Activated CD4-positive, alpha-beta memory T cell treated with anti-CD3 and anti-CD28 coated beads, Interleukin-2, amount 10 ng/mL, durations not matched to agents 7 days and 5 days (primary cell): ENCODE results near the gene LENEP. TPM values are rescaled to one million over a fixed set of nuclear protein-coding genes. Genes with fewer than 3 reads are reported as not detected.

Experiments used
- CTCF ChIA-PET: fragments of 350-600 bp; sonication (Branson Sonifier 250); formaldehyde crosslinking; loops from one replicate; lab custom pipeline; 2021; ENCODE audit warnings: antibody characterized with exemption, inconsistent platforms; lab: Charles Lee
- POLR2A ChIA-PET: fragments of 350-600 bp; sonication (Branson Sonifier 250); formaldehyde crosslinking; loops from one replicate; lab custom pipeline; 2021; ENCODE audit warnings: antibody characterized with exemption; lab: Charles Lee
- DNase-seq: peaks from one replicate; pipeline ENCODE4 v3.0.0-alpha.2; 2020
- H3K27ac Mint-ChIP-seq: one replicate; pipeline ENCODE4 v1.8.0; 2021; ENCODE audit warnings: mild to moderate bottlenecking, mixed read lengths
- H3K27me3 Mint-ChIP-seq: one replicate; pipeline ENCODE4 v1.8.0; 2021; ENCODE audit warnings: mixed read lengths
- H3K36me3 Mint-ChIP-seq: one replicate; pipeline ENCODE4 v1.8.0; 2021; ENCODE audit warnings: low read depth, mixed read lengths
- H3K4me1 Mint-ChIP-seq: one replicate; pipeline ENCODE4 v1.8.0; 2021; ENCODE audit warnings: mixed read lengths
- H3K4me3 Mint-ChIP-seq: one replicate; pipeline ENCODE4 v1.8.0; 2021; ENCODE audit warnings: mild to moderate bottlenecking, mixed read lengths
- H3K9me3 Mint-ChIP-seq: one replicate; pipeline ENCODE4 v1.8.0; 2021; ENCODE audit warnings: mixed read lengths
- total RNA-seq, 2 experiments: library from RNA; stranded (reverse); gene quantifications; one replicate each; pipeline ENCODE4 v1.2.3, GENCODE V29; 2021

The LENEP gene
- 1 to 10 TPM in 1 of 2 experiments, under 1 TPM in 1; 0.35 to 1.2 TPM for total RNA-seq

DNA sequence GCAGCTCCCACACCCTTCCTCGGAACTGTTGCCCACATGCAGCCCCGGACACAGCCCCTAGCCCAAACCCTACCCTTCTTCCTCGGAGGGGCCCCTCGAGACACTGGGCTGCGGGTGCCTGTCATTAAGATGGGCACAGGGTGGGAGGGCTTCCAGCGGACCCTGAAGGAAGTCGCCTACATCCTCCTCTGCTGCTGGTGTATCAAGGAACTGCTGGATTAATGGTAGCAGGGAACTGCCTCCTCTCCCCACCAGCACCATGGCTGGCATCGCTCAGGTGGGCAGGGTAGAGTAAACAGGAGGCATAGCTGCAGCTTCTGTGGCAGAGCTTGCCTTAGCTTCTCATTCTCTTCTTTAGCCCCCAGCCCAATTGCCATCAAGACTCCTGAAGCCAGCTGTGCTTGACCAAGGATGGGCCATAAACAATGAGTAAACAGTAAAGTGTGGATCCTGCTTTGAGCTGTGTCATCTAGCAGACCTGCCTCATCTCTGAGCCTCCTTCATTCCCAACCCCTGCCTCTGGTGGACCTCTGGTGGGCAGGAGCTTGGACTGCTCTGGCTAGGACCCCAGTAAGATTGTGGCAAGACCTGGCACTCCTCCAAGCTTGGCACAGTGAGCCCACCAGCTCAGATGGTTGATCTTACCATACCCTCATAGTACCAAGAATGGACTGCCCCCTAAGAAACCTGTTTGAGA, at the start of gene LENEP:
TSS of gene LENEP (plus strand) at position 15 of the 697 bp plus-strand sequence. CDS start at position 37, 22 bp downstream.
- H3K27me3 Mint-ChIP-seq, result no peaks in the 10 kb centered on the region
- POLR2A ChIA-PET, result interaction anchor here (0.7 to 13.2 kb wide), 9 partner anchors 9 to 78 kb away, joined by 3 to 203 read pairs (median 4); partner anchors contain the start of genes CKS1B, FLAD1, PBXIP1 and PMVK

GRCh38 chr1:154943649-154944400, 49.6 kb upstream of the LENEP start:
- Mint-ChIP-seq H3K4me3 (peak overlapping the region; percentile 63), H3K27me3 (no peaks in the 10 kb centered on the region), H3K36me3 (peaks cover 34% of the 10 kb centered on the region), H3K9me3 (no peaks in the 10 kb centered on the region), H3K4me1 (peaks cover 67% of the 10 kb centered on the region), H3K27ac (peak overlapping the region; percentile 96)
- DNase-seq, result peak; percentile 53
- ChIA-PET POLR2A (interaction anchor here (0.8 to 1.4 kb wide), 3 partner anchors 7 to 320 kb away, joined by 3 to 4 read pairs (median 3); partner anchors contain the start of gene PMVK), CTCF (interaction anchor here (0.7 to 1.7 kb wide), 12 partner anchors 16 to 512 kb away, joined by 3 to 11 read pairs (median 4); partner anchors contain the start of gene SHC1)

More for the DNA sequence above, at the start of gene LENEP:
- Mint-ChIP-seq H3K27ac (no peak within 1 kb of the TSS), H3K9me3 (no peaks in the 10 kb centered on the region), H3K4me3 (no peak within 1 kb of the TSS), H3K4me1 (peaks cover 22% of the 10 kb centered on the region), H3K36me3 (peaks cover 19% of the 10 kb centered on the region)
- no peak for DNase-seq
- CTCF ChIA-PET, result interaction anchor here (0.9 to 11.4 kb wide), 5 partner anchors 22 to 98 kb away, joined by 3 to 139 read pairs (median 4); partner anchors contain the start of gene PYGO2

GRCh38 chr1:154944401-154945159, 48.8 kb upstream of the LENEP start:
- CTCF ChIA-PET, result interaction anchor here (0.6 to 1.7 kb wide), 14 partner anchors 9 to 465 kb away, joined by 3 to 11 read pairs (median 3); partner anchors contain the start of gene SHC1
- Mint-ChIP-seq H3K9me3 (no peaks in the 10 kb centered on the region), H3K36me3 (peaks cover 39% of the 10 kb centered on the region), H3K27ac (peak overlapping the region; percentile 96), H3K4me3 (no peak overlapping the region), H3K27me3 (no peaks in the 10 kb centered on the region), H3K4me1 (peaks cover 62% of the 10 kb centered on the region)
- DNase-seq, result no peak
- POLR2A ChIA-PET, result interaction anchor here (0.8 to 2.6 kb wide), 5 partner anchors 8 to 320 kb away, joined by 3 to 17 read pairs (median 4); partner anchors contain the start of gene PMVK

- H3K27ac Mint-ChIP-seq, result no peak overlapping the region
- H3K4me3 Mint-ChIP-seq, result no peak overlapping the region
- peaks cover 59% of the 10 kb centered on the region for H3K4me1 Mint-ChIP-seq
- no peaks in the 10 kb centered on the region for H3K9me3 Mint-ChIP-seq
- DNase-seq, result no peak
- peaks cover 41% of the 10 kb centered on the region for H3K36me3 Mint-ChIP-seq
- POLR2A ChIA-PET, result interaction anchor here (1.1 to 2.6 kb wide), 6 partner anchors 9 to 105 kb away, joined by 3 to 17 read pairs (median 4); partner anchors contain the start of genes CKS1B and PMVK
- CTCF ChIA-PET, result interaction anchor here (0.8 to 1.4 kb wide), 5 partner anchors 10 to 386 kb away, joined by 3 to 4 read pairs (median 3); partner anchors contain the start of genes PBXIP1 and SHC1
- no peaks in the 10 kb centered on the region for H3K27me3 Mint-ChIP-seq
Measured at GRCh38 chr1:154945160-154945961, 48.0 kb upstream of the LENEP start.

DNA sequence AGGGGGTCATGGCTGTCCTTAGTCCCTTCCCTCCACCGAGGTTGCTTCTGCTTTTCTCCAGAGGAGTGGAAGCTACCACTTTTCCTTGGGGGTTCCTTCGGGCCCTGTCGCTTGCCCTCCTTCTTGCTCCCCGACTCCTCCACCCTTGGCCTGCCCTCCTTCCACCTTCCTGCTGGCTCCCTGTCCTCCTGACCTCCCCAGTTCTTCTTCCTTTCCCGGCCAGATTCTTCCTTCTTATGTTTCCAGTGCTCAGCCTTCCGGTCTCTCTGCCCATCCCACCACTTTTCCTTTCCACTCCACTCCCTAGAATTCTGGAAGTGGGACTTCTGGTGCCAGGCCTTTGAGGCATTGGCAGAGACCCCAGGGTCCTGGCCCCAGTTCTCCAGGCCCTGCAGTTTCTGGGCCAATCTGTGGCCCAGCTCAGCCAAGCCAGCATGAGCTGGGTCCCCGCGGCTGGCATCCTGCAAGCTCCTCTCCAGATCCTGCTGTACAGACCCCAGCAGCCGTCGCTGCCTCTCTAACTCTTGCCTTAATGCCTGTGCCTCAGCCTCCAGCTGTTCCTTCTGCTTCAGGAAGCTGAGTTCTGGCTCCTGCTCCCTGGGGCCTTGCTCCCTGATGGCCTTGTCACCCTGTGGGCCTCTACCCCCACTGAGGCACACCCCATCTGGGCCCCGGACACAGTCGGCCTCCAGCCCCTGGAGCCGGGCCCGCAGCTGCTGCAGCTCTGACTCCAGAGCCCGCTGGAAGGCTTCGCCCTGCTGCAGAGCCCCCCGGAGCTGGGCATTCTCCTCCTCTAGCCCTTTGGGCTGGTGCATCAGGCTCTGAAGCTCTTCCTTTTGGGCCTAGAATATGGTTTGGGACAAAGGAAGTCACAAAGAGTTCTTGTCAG, 47.2 kb upstream of the LENEP start:
- CTCF ChIA-PET, result interaction anchor here (0.5 to 1.2 kb wide), 6 partner anchors 10 to 387 kb away, joined by 3 read pairs; partner anchors contain the start of gene PBXIP1
- Mint-ChIP-seq H3K4me3 (no peak overlapping the region), H3K27me3 (no peaks in the 10 kb centered on the region), H3K27ac (no peak overlapping the region), H3K9me3 (no peaks in the 10 kb centered on the region), H3K36me3 (peaks cover 43% of the 10 kb centered on the region), H3K4me1 (peaks cover 59% of the 10 kb centered on the region)
- POLR2A ChIA-PET, result interaction anchor here (1.1 to 2.6 kb wide), 6 partner anchors 9 to 104 kb away, joined by 3 to 17 read pairs (median 4); partner anchors contain the start of genes CKS1B and PMVK
- DNase-seq, result no peak

- Mint-ChIP-seq H3K27ac (no peak overlapping the region), H3K36me3 (peaks cover 59% of the 10 kb centered on the region), H3K9me3 (no peaks in the 10 kb centered on the region), H3K27me3 (no peaks in the 10 kb centered on the region), H3K4me1 (peaks cover 59% of the 10 kb centered on the region), H3K4me3 (no peak overlapping the region)
- ChIA-PET CTCF (no interaction called here), POLR2A (interaction anchor here (1.3 to 1.5 kb wide), 3 partner anchors 10 to 25 kb away, joined by 3 to 4 read pairs (median 3); partner anchors contain the start of gene PMVK)
- no peak for DNase-seq
Measured at GRCh38 chr1:154948079-154948478, 45.3 kb upstream of the LENEP start.

DNA sequence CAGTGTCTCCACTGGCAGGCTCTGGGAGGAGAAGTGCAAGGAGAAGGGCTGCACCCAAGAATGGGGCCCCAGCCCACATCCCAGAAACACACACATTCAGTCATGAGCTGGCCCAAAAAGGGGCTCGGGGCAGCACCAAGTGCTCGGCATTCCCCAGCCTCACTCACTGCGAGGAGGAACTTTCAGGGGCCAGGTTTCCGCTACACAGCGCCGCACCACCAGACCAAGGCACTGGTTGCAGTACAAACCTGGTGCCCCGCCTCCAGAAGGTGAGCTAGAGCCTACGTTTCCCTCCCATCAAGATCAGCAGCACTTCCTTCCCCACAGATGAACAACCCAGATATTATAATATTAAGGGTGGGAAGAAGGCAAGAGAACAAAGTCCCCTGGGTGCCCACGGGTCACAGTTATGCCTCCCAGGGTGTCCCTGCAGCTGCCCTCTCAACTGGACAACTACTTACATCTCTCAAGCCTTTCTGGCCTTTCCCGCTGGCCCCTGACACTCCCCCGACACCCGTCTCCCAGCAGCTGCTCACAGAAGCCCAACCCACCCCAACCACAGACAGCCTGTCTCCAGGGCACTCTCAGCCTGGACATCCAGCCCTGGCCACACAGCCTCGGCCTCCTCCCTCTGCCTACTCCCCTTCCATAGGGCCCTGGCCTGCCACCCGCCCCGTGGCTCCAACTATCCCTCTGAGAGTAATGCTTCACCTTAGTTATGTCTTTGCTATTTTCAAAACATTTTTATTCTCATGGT, 41.3 kb upstream of the LENEP start:
- Mint-ChIP-seq H3K9me3 (no peaks in the 10 kb centered on the region), H3K36me3 (peaks cover 60% of the 10 kb centered on the region), H3K4me3 (peak overlapping the region; percentile 96), H3K27ac (peak overlapping the region; percentile 97), H3K27me3 (no peaks in the 10 kb centered on the region), H3K4me1 (peaks cover 73% of the 10 kb centered on the region)
- ChIA-PET POLR2A (interaction anchor here (0.9 to 3.5 kb wide), 9 partner anchors 9 to 343 kb away, joined by 3 to 21 read pairs (median 4); partner anchors contain the start of genes CKS1B, FLAD1 and PYGO2), CTCF (interaction anchor here (0.7 to 1.7 kb wide), 9 partner anchors 15 to 393 kb away, joined by 3 to 10 read pairs (median 4); partner anchors contain the start of genes CKS1B, FLAD1 and PMVK)
- peak; percentile 69 for DNase-seq

- no peak for DNase-seq
- Mint-ChIP-seq H3K9me3 (no peaks in the 10 kb centered on the region), H3K27ac (peak overlapping the region; percentile 97), H3K4me1 (peaks cover 78% of the 10 kb centered on the region), H3K27me3 (no peaks in the 10 kb centered on the region), H3K36me3 (peaks cover 58% of the 10 kb centered on the region), H3K4me3 (peak overlapping the region; percentile 96)
- CTCF ChIA-PET, result interaction anchor here (0.7 to 1.6 kb wide), 6 partner anchors 14 to 393 kb away, joined by 3 to 10 read pairs (median 4); partner anchors contain the start of genes CKS1B and PMVK
- POLR2A ChIA-PET, result interaction anchor here (0.9 to 3.5 kb wide), 10 partner anchors 9 to 344 kb away, joined by 3 to 21 read pairs (median 4); partner anchors contain the start of genes CKS1B, FLAD1 and PYGO2
Measured at GRCh38 chr1:154952664-154953063, 40.7 kb upstream of the LENEP start.

- Mint-ChIP-seq H3K27ac (peak overlapping the region; percentile 97), H3K9me3 (no peaks in the 10 kb centered on the region), H3K4me3 (peak overlapping the region; percentile 96), H3K36me3 (peaks cover 62% of the 10 kb centered on the region), H3K27me3 (no peaks in the 10 kb centered on the region), H3K4me1 (peaks cover 81% of the 10 kb centered on the region)
- ChIA-PET POLR2A (interaction anchor here (1.1 to 3.5 kb wide), 7 partner anchors 8 to 65 kb away, joined by 3 to 26 read pairs (median 6); partner anchors contain the start of genes PYGO2 and SHC1), CTCF (interaction anchor here (2.5 kb wide), 1 partner anchor 63 kb away, joined by 27 read pairs; no protein-coding TSS in a partner anchor)
- DNase-seq, result no peak
Measured at GRCh38 chr1:154953611-154954038, 39.8 kb upstream of the LENEP start.
